ENCODE data around the gene SOCS6. TPM values are rescaled to one million over a fixed set of nuclear protein-coding genes. Genes with fewer than 3 reads are reported as not detected.

SOCS6 gene
- total and polyA plus RNA-seq, 2 donors (not counting 1 experiment from before 2014, with no cell fraction given) = 38.6 to 44.1 TPM

- Histone ChIP-seq H3K36me3 (ENCODE audit: control insufficient read depth, insufficient read depth, low read length) (no peaks in the 10 kb centered on the region), H3K27ac (ENCODE audit: insufficient read depth, low read length) (no peak overlapping the region), H4K20me1 (ENCODE audit: control insufficient read depth, extremely low read depth, insufficient read depth, low read length) (no peaks in the 10 kb centered on the region), H3K9me3 (ENCODE audit: control insufficient read depth, insufficient read depth, low read depth, low read length) (no peaks in the 10 kb centered on the region), H3K4me1 (ENCODE audit: control insufficient read depth, extremely low read depth, insufficient read depth, low read length) (no peaks in the 10 kb centered on the region), H3K4me2 (ENCODE audit: extremely low read depth, insufficient read depth, low read length) (no peak overlapping the region), H3K79me2 (ENCODE audit: control insufficient read depth, insufficient read depth, low read length) (no peaks in the 10 kb centered on the region), H2AFZ (ENCODE audit: low read length) (no peak overlapping the region), H3K4me3 (replicated peaks in 1 of 4; ENCODE audit: control extremely low read depth in 1 of 4, insufficient read depth in 1 of 4, low read depth in 3 of 4, low read length in 4 of 4) (no peak overlapping the region), H3K9ac (ENCODE audit: insufficient read depth, low read length) (no peak overlapping the region), H3K27me3 (ENCODE audit: control insufficient read depth, insufficient read depth, low read length) (no peaks in the 10 kb centered on the region)
- TF ChIP-seq EZH2 (IDR thresholded peaks at IDR 0.05; ENCODE audit: low read length, missing control alignments) (no peak), CTCF (conservative IDR thresholded peaks at IDR 0.05 in 1 of 2, IDR thresholded peaks at IDR 0.05 in 1 of 2; ENCODE audit: low read depth in 1 of 2, low read length in 2 of 2) (no peak)
- no peak for DNase-seq (ENCODE audit: low read depth in 2 of 2)
Observed at GRCh38 chr18:70271742-70272141, 17.1 kb upstream of the SOCS6 start.

- Histone ChIP-seq H4K20me1 (ENCODE audit: control insufficient read depth, extremely low read depth, insufficient read depth, low read length) (no peaks in the 10 kb centered on the region), H3K79me2 (ENCODE audit: control insufficient read depth, insufficient read depth, low read length) (no peaks in the 10 kb centered on the region), H3K9ac (ENCODE audit: insufficient read depth, low read length) (no peak overlapping the region), H3K27ac (ENCODE audit: insufficient read depth, low read length) (no peak overlapping the region), H3K27me3 (ENCODE audit: control insufficient read depth, insufficient read depth, low read length) (no peaks in the 10 kb centered on the region), H3K4me2 (ENCODE audit: extremely low read depth, insufficient read depth, low read length) (no peak overlapping the region), H3K9me3 (ENCODE audit: control insufficient read depth, insufficient read depth, low read depth, low read length) (no peaks in the 10 kb centered on the region), H3K36me3 (ENCODE audit: control insufficient read depth, insufficient read depth, low read length) (no peaks in the 10 kb centered on the region), H2AFZ (ENCODE audit: low read length) (no peak overlapping the region), H3K4me1 (ENCODE audit: control insufficient read depth, extremely low read depth, insufficient read depth, low read length) (no peaks in the 10 kb centered on the region), H3K4me3 (replicated peaks in 1 of 4; ENCODE audit: control extremely low read depth in 1 of 4, insufficient read depth in 1 of 4, low read depth in 3 of 4, low read length in 4 of 4) (no peak overlapping the region)
- no peak for DNase-seq (ENCODE audit: low read depth in 2 of 2)
- no peak for TF ChIP-seq CTCF (conservative IDR thresholded peaks at IDR 0.05 in 1 of 2, IDR thresholded peaks at IDR 0.05 in 1 of 2; ENCODE audit: low read depth in 1 of 2, low read length in 2 of 2)
- TF ChIP-seq EZH2 (IDR thresholded peaks at IDR 0.05; ENCODE audit: low read length, missing control alignments) = no peak
Observed at GRCh38 chr18:70273021-70273420, 15.8 kb upstream of the SOCS6 start.

- TF ChIP-seq EZH2 (IDR thresholded peaks at IDR 0.05; ENCODE audit: low read length, missing control alignments) (no peak), CTCF (conservative IDR thresholded peaks at IDR 0.05 in 1 of 2, IDR thresholded peaks at IDR 0.05 in 1 of 2; ENCODE audit: low read depth in 1 of 2, low read length in 2 of 2) (no peak)
- no peaks in the 10 kb centered on the region for H3K27me3 ChIP-seq (ENCODE audit: control insufficient read depth, insufficient read depth, low read length)
- DNase-seq (ENCODE audit: low read depth in 2 of 2) = no peak
Observed at GRCh38 chr18:70276416-70277191, 12.2 kb upstream of the SOCS6 start.

More at GRCh38 chr18:70276416-70277191, 12.2 kb upstream of the SOCS6 start:
- Histone ChIP-seq H3K27ac (ENCODE audit: insufficient read depth, low read length) (no peak overlapping the region), H3K36me3 (ENCODE audit: control insufficient read depth, insufficient read depth, low read length) (no peaks in the 10 kb centered on the region), H3K9ac (ENCODE audit: insufficient read depth, low read length) (no peak overlapping the region), H3K4me3 (replicated peaks in 1 of 4; ENCODE audit: control extremely low read depth in 1 of 4, insufficient read depth in 1 of 4, low read depth in 3 of 4, low read length in 4 of 4) (no peak overlapping the region), H3K9me3 (ENCODE audit: control insufficient read depth, insufficient read depth, low read depth, low read length) (no peaks in the 10 kb centered on the region), H2AFZ (ENCODE audit: low read length) (no peak overlapping the region), H3K4me2 (ENCODE audit: extremely low read depth, insufficient read depth, low read length) (no peak overlapping the region), H3K4me1 (ENCODE audit: control insufficient read depth, extremely low read depth, insufficient read depth, low read length) (no peaks in the 10 kb centered on the region), H4K20me1 (ENCODE audit: control insufficient read depth, extremely low read depth, insufficient read depth, low read length) (no peaks in the 10 kb centered on the region), H3K79me2 (ENCODE audit: control insufficient read depth, insufficient read depth, low read length) (no peaks in the 10 kb centered on the region)
